Cardiac ventricle fibroblast (primary cell): Measurements from ENCODE around the gene FAM167B. TPM values are rescaled to one million over a fixed set of nuclear protein-coding genes. Genes with fewer than 3 reads are reported as not detected.

ENCODE experiments used
- total RNA-seq: library from RNA; depleted of rRNA; stranded (reverse); fragments of >200 nt; gene quantifications from 2 replicates; pipeline ENCODE4 v1.2.3, GENCODE V29; 2015

The FAM167B gene
- total RNA-seq, result 0.44 and 0.54 TPM in 2 replicates

DNA sequence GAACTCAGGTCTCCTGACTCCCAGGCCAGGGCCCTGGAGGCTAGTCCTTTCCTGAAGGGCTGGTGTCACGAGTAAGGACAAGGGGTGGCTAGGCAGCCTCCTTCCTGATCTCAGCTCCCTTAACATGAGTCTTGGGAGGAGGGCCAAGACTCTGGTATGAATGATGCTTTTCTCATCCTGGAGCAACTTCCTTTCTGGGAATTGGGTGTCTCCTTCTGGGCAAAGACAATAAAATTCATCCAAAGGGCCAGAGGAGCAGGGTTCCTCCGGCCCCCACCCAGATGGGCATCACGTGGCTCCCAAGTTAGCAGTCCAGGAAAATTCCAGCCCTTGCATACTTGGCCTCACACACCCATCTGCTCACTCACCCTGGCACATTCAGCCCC lies at the start of gene FAM167B:
Gene FAM167B, plus strand, starts transcription at position 335 of the 386 bp plus-strand sequence. CDS start 200 bp downstream, outside the sequence.

DNA sequence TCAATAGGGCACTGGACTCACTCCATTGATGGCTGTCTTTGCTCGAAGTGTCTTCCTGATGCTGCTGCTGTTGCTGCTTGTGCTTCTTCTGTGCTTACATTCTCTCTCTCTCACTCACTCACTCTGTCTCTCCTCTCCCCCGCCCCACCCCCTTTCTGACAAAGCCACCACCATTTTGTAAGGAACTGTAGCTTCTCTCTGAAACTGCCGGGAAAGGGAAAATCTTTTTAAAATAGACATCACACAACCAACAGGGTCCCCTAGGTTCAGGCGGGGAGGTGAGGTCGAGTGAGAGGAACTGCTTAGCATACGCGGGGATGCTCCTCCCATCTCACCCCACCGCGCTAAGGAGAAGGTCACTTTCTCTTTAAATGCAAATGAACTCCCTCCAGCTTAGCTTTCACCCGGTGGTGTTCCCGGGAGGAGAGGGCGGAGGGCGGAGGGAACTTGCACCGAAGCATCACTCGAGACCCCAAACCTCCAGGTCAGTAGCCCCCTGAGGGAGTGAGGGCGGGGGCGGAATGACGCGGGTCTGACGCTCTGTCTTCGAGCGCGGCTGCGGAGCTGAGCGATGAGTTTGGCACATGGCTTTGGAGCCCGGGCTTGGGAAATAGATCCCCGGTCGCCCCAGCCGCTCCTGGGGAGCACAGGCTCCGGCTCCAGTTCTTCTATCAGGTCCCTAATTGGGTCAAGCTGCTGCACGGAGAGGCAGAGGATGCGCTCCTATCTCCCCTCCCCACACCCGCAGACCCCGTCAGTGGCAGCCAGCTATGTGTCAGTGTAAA lies 46.6 kb upstream of the FAM167B start, which contains the start of gene CCDC28B:
Gene CCDC28B, plus strand, starts transcription at position 370 of the 785 bp plus-strand sequence. CDS start 1,341 bp downstream, outside the sequence.

DNA sequence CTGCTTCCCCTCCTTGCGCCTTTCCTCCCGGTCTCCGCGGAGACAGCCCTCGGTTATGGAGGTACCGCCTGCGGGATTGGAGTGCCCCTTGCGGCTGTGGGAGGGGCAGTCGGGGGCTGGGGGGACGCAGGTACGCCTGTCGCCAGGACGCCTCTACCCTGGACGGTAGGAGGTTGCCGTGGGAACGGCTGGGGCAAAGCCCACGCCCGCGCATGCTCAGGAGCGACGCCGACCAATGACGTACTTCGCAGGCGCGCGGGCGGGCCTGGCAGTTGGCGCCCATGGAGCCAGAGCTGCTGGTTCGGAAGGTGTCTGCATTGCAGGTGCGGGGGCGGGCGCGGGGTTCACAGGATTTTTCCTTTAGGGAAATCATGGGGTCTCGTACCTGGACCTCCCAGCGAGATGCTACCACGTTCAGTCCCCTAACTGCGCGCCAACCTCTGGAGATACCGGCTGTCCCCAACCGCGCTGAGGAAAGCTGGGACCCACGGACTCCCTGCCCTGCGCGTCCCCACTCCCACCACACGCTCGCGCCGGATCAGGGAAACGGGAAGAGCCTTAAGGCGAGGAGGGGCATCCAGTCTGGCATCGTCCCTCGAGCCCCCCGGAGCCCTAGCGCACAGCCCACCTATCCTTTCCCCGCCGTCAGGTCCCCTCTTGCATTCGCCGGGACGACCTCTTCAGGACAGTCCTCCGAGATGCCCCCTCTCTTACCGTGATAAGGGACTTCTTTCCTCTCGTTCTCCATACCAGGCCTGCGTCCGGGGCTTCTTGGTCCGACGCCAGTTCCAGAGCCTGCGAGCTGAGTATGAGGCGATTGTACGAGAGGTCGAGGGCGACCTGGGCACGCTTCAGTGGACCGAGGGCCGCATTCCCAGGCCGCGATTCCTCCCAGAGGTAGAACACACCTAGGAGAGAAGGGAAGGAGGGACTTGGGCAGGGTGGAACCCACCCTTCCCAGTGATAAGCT lies 41.3 kb upstream of the FAM167B start, which contains the start of gene IQCC:
Gene IQCC, plus strand, starts transcription at position 271 of the 970 bp plus-strand sequence. Its CDS starts 11 bp downstream, at position 282.

DNA sequence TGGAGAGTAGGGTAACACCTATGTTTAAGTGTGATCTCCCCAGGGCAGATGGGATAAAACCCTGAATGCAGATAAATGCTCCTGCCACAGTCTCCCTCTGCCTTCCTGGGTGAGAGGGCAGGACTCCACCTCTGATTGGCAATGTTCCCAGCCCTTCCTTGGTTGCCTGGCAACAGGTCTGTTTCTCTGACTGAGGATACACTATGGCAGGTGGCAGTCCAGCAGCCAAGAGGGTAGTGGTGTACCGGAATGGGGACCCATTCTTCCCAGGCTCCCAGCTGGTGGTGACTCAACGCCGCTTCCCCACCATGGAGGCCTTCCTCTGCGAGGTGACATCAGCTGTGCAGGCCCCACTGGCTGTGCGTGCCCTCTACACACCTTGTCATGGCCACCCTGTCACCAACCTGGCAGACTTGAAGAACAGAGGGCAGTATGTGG lies 38.1 kb upstream of the FAM167B start, which contains the start of gene DCDC2B:
Gene DCDC2B, plus strand, starts transcription at position 199 of the 438 bp plus-strand sequence. Its CDS starts 5 bp downstream, at position 204.

DNA sequence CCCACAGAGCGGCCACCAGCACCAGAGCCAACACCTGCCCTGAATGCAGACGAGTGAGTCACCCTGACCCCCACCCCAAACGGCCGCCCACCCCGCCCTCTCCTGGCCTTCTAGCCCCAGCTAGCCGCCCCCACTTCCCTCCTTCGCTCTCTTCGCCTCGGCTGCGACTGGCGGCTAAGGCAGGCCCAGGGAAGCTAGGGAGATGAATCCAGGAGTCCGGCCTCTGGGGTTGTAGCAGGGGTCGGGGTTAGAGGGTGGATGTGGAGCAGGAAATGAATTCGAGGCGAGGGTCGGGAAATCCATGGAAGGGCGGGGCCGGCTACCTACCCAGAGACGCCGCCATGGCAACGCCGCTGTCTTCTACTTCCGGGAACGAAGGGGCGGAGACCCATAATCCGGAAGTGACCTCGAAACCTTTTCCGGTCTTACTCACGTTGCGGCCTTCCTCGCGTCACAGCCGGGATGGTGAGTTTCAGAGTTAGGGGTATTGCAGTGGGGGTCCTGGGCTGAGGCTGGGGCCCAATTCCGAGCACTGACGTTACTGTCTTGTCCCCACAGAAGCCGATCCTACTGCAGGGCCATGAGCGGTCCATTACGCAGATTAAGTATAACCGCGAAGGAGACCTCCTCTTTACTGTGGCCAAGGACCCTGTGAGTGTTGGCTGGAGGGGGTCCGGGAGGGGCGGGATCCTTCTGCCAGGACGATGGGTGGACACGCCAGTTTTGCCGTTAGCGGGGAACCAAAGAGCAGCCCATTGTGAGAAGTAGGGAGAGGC lies 24.9 kb upstream of the FAM167B start, which contains the start of the genes EIF3I and TMEM234:
Gene EIF3I, plus strand, starts transcription at position 428 of the 776 bp plus-strand sequence. Its CDS starts 35 bp downstream, at position 463.
Gene TMEM234, minus strand, starts transcription at position 374 of the 776 bp plus-strand sequence. Its CDS starts 31 bp downstream, at position 343.

DNA sequence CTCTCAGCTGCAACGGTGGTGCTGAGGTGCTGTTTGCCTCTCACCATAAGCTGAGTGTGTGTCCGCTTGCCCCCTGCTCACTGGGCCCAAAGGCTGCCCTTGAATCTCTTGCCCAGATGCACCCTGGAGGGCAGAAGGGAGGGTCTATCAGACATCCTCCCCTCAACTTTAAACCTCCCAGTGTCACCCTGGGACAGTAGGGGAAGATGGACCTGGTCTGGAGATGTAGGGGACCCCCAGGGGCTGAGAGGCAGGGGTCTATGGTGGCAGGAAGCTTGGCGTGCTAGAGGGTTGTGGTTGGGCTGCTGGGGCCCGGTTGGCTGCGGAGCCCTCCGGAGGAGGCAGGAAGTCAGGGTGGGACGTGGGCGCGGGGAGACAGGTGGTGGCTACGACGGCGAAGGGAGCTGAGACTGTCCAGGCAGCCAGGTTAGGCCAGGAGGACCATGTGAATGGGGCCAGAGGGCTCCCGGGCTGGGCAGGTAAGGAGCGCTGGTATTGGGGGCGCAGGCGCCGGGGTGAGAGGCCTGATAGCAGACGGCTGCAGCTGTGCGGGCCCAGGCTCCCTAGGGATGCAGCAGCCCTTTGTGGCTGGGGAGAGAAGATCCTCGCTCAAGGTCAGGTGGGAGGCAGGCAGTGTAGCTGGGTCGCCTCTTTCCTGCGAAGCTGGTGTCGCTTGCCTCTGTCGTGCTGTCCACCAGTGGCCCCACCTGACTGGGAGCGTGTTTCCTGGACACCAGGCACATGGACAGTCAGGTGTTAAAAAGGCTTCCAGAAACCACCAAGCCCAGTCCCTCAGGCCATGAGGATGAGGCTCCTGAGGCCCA lies 4.1 kb downstream of the FAM167B start, which contains the start of gene LCK:
Gene LCK, plus strand, starts transcription at position 373 of the 824 bp plus-strand sequence. CDS start 23,065 bp downstream, outside the sequence.

DNA sequence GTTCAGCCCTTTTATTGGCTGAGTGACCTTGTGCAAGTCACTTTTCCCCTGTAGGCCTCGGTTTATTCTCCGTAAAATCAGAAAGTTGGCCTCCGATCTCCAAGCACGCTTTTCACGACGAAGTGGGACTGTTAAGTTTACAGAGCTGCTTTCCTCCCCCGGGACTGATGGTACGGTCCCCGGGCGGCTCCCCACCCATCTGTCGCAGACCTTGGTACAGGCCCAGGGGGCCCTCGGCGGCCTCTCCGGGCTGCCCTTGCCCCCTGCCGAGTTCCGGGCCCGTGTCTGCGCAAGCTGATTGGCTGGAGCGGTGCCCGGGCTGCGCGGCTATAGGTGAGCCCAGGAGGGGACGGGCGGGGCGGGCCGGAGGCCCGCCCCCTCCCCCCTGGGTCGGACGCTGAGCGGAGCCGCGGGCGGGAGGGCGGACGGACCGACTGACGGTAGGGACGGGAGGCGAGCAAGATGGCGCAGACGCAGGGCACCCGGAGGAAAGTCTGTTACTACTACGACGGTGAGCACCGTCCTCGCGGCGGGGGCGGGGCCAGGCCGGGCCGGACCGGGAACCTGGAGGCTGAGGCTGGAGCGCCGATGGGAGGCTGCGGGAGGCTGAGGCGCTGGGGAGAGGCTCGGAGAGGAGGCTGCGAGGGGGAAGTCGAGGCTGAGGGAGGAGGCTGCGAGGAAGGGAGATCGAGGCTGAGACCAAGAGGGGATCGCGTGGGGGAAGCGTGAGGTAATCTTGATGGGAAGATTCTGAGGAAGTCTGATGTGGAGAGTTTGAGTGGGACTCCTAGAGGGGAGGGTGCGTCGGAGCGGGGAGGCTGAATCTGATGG lies 44.9 kb downstream of the FAM167B start, which contains the start of gene HDAC1:
Gene HDAC1, plus strand, starts transcription at position 376 of the 831 bp plus-strand sequence. Its CDS starts 87 bp downstream, at position 463.

Other genes with a start within 250 kb of the FAM167B start
- gene KHDRBS1, start 233.4 kb upstream of the FAM167B start, total RNA-seq, result 33.1 and 39.8 TPM in 2 replicates
- 4.0 and 8.0 TPM in 2 replicates for gene TMEM39B, start 174.3 kb upstream of the FAM167B start, total RNA-seq
- 26.4 and 29.0 TPM in 2 replicates for gene KPNA6, start 139.2 kb upstream of the FAM167B start, total RNA-seq
- 56.6 and 59.5 TPM in 2 replicates for gene TXLNA, start 67.5 kb upstream of the FAM167B start, total RNA-seq
- 6.2 and 12.8 TPM in 2 replicates for gene CCDC28B, start 46.6 kb upstream of the FAM167B start, total RNA-seq
- 0.59 and 0.87 TPM in 2 replicates for gene IQCC, start 41.6 kb upstream of the FAM167B start, total RNA-seq
- not detected in 2 replicates for gene DCDC2B, start 38.1 kb upstream of the FAM167B start, total RNA-seq
- gene TMEM234, start 24.9 kb upstream of the FAM167B start, total RNA-seq, result 8.3 and 9.6 TPM in 2 replicates
- gene EIF3I, start 24.8 kb upstream of the FAM167B start, total RNA-seq, result 187 and 195 TPM in 2 replicates
- not detected in 2 replicates for gene LCK, start 4.0 kb downstream of the FAM167B start, total RNA-seq
- 46.2 and 46.7 TPM in 2 replicates for gene HDAC1, start 44.9 kb downstream of the FAM167B start, total RNA-seq
- gene MARCKSL1, start 89.0 kb downstream of the FAM167B start, total RNA-seq, result 419 and 469 TPM in 2 replicates
- gene FAM229A, start 115.3 kb downstream of the FAM167B start, total RNA-seq, result 2.7 and 4.1 TPM in 2 replicates
- gene TSSK3, start 115.3 kb downstream of the FAM167B start, total RNA-seq, result not detected in 2 replicates
- 40.3 and 45.5 TPM in 2 replicates for gene BSDC1, start 147.2 kb downstream of the FAM167B start, total RNA-seq
- gene ZBTB8B, start 217.8 kb downstream of the FAM167B start, total RNA-seq, result not detected in 2 replicates